OCI-M2 (cell line): ENCODE results near the gene NRTN.

Source experiments
- DNase-seq: peaks from one replicate; lab custom pipeline; 2025; ENCODE audit not compliant: unreplicated experiment; lab: John Stamatoyannopoulos, UW

Gene NRTN

GRCh38 chr19:5789886-5790558 lies 14.8 kb upstream of the NRTN start:
- DNase-seq: no peak

GRCh38 chr19:5790559-5791520 lies 14.0 kb upstream of the NRTN start, which contains the start of gene DUS3L:
DUS3L (minus strand) TSS chr19:5791163; CDS start chr19:5791141, 22 bp downstream.
- DNase-seq: peak; percentile 75

GRCh38 chr19:5792224-5792623 lies 12.6 kb upstream of the NRTN start:
- no peak for DNase-seq

- no peak for DNase-seq
These were observed 11.7 kb upstream of the NRTN start for GRCh38 chr19:5793188-5793587.

- no peak for DNase-seq
These were observed 9.4 kb upstream of the NRTN start for GRCh38 chr19:5795382-5795919.

GRCh38 chr19:5798244-5798643 lies 6.6 kb upstream of the NRTN start:
- no peak for DNase-seq

- no peak for DNase-seq
These were observed 5.3 kb upstream of the NRTN start for GRCh38 chr19:5799247-5800241.

- DNase-seq: no peak
These were observed 4.3 kb upstream of the NRTN start for GRCh38 chr19:5800361-5801270.

- DNase-seq: no peak
These were observed 2.9 kb upstream of the NRTN start for GRCh38 chr19:5801796-5802619.

GRCh38 chr19:5803441-5803751 lies 1.5 kb upstream of the NRTN start:
- DNase-seq: no peak

GRCh38 chr19:5803752-5804515 lies 933 bp upstream of the NRTN start:
- peak; percentile 2 for DNase-seq

- peak; percentile 1 for DNase-seq
These were observed 730 bp downstream of the NRTN start for GRCh38 chr19:5805462-5806132.

GRCh38 chr19:5806133-5806489 lies 1.2 kb downstream of the NRTN start:
- no peak for DNase-seq

- no peak for DNase-seq
These were observed 2.0 kb downstream of the NRTN start for GRCh38 chr19:5806905-5807304.

GRCh38 chr19:5808120-5808816 lies 3.4 kb downstream of the NRTN start:
- no peak for DNase-seq

GRCh38 chr19:5809053-5809452 lies 4.2 kb downstream of the NRTN start:
- no peak for DNase-seq

GRCh38 chr19:5809469-5809868 lies 4.6 kb downstream of the NRTN start:
- no peak for DNase-seq
